Measurements from ENCODE around the gene ELAVL3.
"Not testable (repeated sequence)": the region's sequence is repeated elsewhere in the genome, so short reads cannot be mapped to it uniquely, and the experiment has no call there.

The ELAVL3 gene

DNA sequence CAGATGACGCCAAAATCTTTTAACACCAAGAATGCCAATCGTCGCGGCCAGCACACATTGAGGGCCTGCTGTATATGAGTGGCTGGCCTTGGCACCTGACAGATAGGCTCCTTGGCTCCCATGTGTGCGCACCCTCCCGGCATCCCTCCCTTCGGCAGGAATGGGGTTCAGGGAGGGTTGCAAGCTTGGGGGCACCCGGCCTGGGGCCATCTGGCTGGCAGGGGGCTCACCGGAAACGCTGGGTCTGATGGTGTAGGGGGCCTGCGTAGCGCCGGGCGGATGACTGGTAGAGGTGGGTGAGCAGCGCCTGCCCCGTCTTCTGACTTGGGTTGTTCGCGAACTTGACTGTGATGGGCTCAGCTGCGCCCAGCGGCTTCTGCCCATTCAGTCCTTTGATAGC lies 23.0 kb downstream of the ELAVL3 start:
- ATAC-seq (ENCODE audit: insufficient read depth, low read depth) = no peak

DNA sequence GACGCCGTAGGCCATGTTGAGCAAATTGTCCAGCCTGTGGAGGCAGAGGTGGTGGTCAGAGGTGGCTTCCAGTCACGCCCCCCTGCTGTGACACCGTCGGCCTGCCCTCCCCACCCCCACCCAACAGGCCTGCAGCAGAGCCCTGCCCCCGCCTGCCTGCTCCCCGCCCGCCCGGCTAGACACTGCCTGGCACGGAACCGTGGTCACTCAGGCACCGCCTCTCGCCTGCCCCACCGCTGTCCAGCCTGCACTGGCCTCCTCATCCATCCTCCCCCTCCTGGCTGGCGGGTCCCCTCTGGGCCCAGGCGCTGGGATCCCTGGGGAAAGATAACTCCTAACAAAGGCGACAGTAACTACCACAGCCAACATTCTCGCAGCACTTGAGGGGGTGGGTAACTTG lies 23.7 kb downstream of the ELAVL3 start:
- Histone ChIP-seq H4K20me1 (ENCODE audit: insufficient read depth, low read length) (no peaks in the 10 kb centered on the region; the same call in 1 of the 2 replicates), H3K9me3 (ENCODE audit: insufficient read depth, low read length, severe bottlenecking) (no peaks in the 10 kb centered on the region), H3K4me3 (ENCODE audit: low read depth in 1 of 2, low read length in 2 of 2) (no peak overlapping the region), H3K36me3 (ENCODE audit: insufficient read depth, low read length) (no peaks in the 10 kb centered on the region), H3K27ac (ENCODE audit: low read length) (no peak overlapping the region), H3K79me2 (ENCODE audit: insufficient read depth, low read length) (no peaks in the 10 kb centered on the region), H3K4me1 (ENCODE audit: insufficient read depth, low read length) (no peaks in the 10 kb centered on the region), H3K9ac (ENCODE audit: low read depth, low read length) (no peak overlapping the region), H3K27me3 (ENCODE audit: insufficient read depth, low read length, poor library complexity) (no peaks in the 10 kb centered on the region), H2AFZ (ENCODE audit: low read depth, low read length) (no peak overlapping the region), H3K4me2 (ENCODE audit: insufficient read depth, low read length) (no peak overlapping the region)
- DNase-seq (no peak), ATAC-seq (ENCODE audit: insufficient read depth, low read depth) (no peak)
- no peak for TF ChIP-seq EZH2 (IDR thresholded peaks at IDR 0.05; ENCODE audit: borderline replicate concordance, low read depth, low read length, severe bottlenecking)
- TF ChIP-seq, protein P1, sequence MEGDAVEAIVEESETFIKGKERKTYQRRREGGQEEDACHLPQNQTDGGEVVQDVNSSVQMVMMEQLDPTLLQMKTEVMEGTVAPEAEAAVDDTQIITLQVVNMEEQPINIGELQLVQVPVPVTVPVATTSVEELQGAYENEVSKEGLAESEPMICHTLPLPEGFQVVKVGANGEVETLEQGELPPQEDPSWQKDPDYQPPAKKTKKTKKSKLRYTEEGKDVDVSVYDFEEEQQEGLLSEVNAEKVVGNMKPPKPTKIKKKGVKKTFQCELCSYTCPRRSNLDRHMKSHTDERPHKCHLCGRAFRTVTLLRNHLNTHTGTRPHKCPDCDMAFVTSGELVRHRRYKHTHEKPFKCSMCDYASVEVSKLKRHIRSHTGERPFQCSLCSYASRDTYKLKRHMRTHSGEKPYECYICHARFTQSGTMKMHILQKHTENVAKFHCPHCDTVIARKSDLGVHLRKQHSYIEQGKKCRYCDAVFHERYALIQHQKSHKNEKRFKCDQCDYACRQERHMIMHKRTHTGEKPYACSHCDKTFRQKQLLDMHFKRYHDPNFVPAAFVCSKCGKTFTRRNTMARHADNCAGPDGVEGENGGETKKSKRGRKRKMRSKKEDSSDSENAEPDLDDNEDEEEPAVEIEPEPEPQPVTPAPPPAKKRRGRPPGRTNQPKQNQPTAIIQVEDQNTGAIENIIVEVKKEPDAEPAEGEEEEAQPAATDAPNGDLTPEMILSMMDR (IDR thresholded peaks at IDR 0.05; ENCODE audit: borderline replicate concordance, extremely low read depth, low read length, poor library complexity, severe bottlenecking) = no peak

More for the DNA sequence above, 23.0 kb downstream of the ELAVL3 start:
- H3K9me3 ChIP-seq (ENCODE audit: insufficient read depth, low read length, severe bottlenecking) = no peaks in the 10 kb centered on the region
- DNase-seq = no peak
- no peaks in the 10 kb centered on the region for H3K27me3 ChIP-seq (ENCODE audit: insufficient read depth, low read length, poor library complexity)
- H4K20me1 ChIP-seq (ENCODE audit: insufficient read depth, low read length) = no peaks in the 10 kb centered on the region; the same call in 1 of the 2 replicates
- no peak for TF ChIP-seq EZH2 (IDR thresholded peaks at IDR 0.05; ENCODE audit: borderline replicate concordance, low read depth, low read length, severe bottlenecking)
- TF ChIP-seq, protein P1 (IDR thresholded peaks at IDR 0.05; ENCODE audit: borderline replicate concordance, extremely low read depth, low read length, poor library complexity, severe bottlenecking) = no peak
- no peak overlapping the region for H2AFZ ChIP-seq (ENCODE audit: low read depth, low read length)
- no peaks in the 10 kb centered on the region for H3K4me1 ChIP-seq (ENCODE audit: insufficient read depth, low read length)
- no peak overlapping the region for H3K4me2 ChIP-seq (ENCODE audit: insufficient read depth, low read length)
- H3K36me3 ChIP-seq (ENCODE audit: insufficient read depth, low read length) = no peaks in the 10 kb centered on the region
- no peak overlapping the region for H3K9ac ChIP-seq (ENCODE audit: low read depth, low read length)
- H3K79me2 ChIP-seq (ENCODE audit: insufficient read depth, low read length) = no peaks in the 10 kb centered on the region
- no peak overlapping the region for H3K4me3 ChIP-seq (ENCODE audit: low read depth in 1 of 2, low read length in 2 of 2)
- H3K27ac ChIP-seq (ENCODE audit: low read length) = no peak overlapping the region

- H3K9me3 ChIP-seq (ENCODE audit: insufficient read depth, low read length, severe bottlenecking) = no peaks in the 10 kb centered on the region
- no peak overlapping the region for H3K4me2 ChIP-seq (ENCODE audit: insufficient read depth, low read length)
- no peaks in the 10 kb centered on the region for H3K36me3 ChIP-seq (ENCODE audit: insufficient read depth, low read length)
- H3K27me3 ChIP-seq (ENCODE audit: insufficient read depth, low read length, poor library complexity) = no peaks in the 10 kb centered on the region
- TF ChIP-seq, protein P1 (IDR thresholded peaks at IDR 0.05; ENCODE audit: borderline replicate concordance, extremely low read depth, low read length, poor library complexity, severe bottlenecking) = no peak
- H3K9ac ChIP-seq (ENCODE audit: low read depth, low read length) = no peak overlapping the region
- no peak overlapping the region for H2AFZ ChIP-seq (ENCODE audit: low read depth, low read length)
- no peak overlapping the region for H3K27ac ChIP-seq (ENCODE audit: low read length)
- H3K79me2 ChIP-seq (ENCODE audit: insufficient read depth, low read length) = no peaks in the 10 kb centered on the region
- ATAC-seq (ENCODE audit: insufficient read depth, low read depth) = no peak
- no peaks in the 10 kb centered on the region; the same call in 1 of the 2 replicates for H4K20me1 ChIP-seq (ENCODE audit: insufficient read depth, low read length)
- H3K4me3 ChIP-seq (ENCODE audit: low read depth in 1 of 2, low read length in 2 of 2) = no peak overlapping the region
- DNase-seq = no peak
- no peaks in the 10 kb centered on the region for H3K4me1 ChIP-seq (ENCODE audit: insufficient read depth, low read length)
These were observed 24.2 kb downstream of the ELAVL3 start for GRCh38 chr19:11456659-11457058.

DNA sequence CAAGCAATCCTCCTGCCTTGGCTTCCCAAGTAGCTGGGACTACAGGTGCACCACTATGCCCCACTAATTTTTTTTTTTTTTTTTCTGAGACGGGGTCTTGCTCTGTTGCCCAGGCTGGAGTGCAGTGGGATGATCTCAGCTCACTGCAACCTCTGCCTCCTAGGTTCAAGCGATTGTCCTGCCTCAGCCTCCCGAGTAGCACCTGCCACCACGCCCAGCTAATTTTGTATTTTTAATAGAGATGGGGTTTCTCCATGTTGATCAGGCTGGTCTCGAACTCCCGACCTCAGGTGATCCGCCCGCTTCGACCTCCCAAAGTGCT lies 25.7 kb downstream of the ELAVL3 start:
- not testable (repeated sequence) for ATAC-seq (ENCODE audit: insufficient read depth, low read depth); H3K79me2 ChIP-seq (ENCODE audit: insufficient read depth, low read length)

More for the DNA sequence above, 25.7 kb downstream of the ELAVL3 start:
- H3K4me1 ChIP-seq (ENCODE audit: insufficient read depth, low read length); H3K36me3 ChIP-seq (ENCODE audit: insufficient read depth, low read length); H3K9ac ChIP-seq (ENCODE audit: low read depth, low read length); DNase-seq; H3K4me3 ChIP-seq (ENCODE audit: low read depth in 1 of 2, low read length in 2 of 2); H3K9me3 ChIP-seq (ENCODE audit: insufficient read depth, low read length, severe bottlenecking); H3K4me2 ChIP-seq (ENCODE audit: insufficient read depth, low read length); H3K27me3 ChIP-seq (ENCODE audit: insufficient read depth, low read length, poor library complexity); H2AFZ ChIP-seq (ENCODE audit: low read depth, low read length); H4K20me1 ChIP-seq (ENCODE audit: insufficient read depth, low read length); H3K27ac ChIP-seq (ENCODE audit: low read length): not testable (repeated sequence)
